Endodermal cell (in vitro differentiated cells): ENCODE measurements around the gene KCNJ3. TPM values are rescaled to one million over a fixed set of nuclear protein-coding genes. Genes with fewer than 3 reads are reported as not detected.

ENCODE experiments used
- DNase-seq: peaks from one replicate; pipeline ENCODE4 v3.0.0-alpha.2; 2017
- H3K27ac ChIP-seq: 2 replicates; pipeline ENCODE4 v1.5.1; 2013; ENCODE audit warnings: mild to moderate bottlenecking, low read depth, low read length, moderate library complexity
- H3K27me3 ChIP-seq: 2 replicates; pipeline ENCODE4 v1.6.1; 2013; ENCODE audit warnings: mild to moderate bottlenecking, low read length, moderate library complexity; ENCODE audit not compliant: insufficient read depth, control insufficient read depth, poor library complexity, severe bottlenecking
- H3K36me3 ChIP-seq: 2 replicates; pipeline ENCODE4 v1.7.0; 2013; ENCODE audit warnings: mild to moderate bottlenecking, low read length, moderate library complexity; ENCODE audit not compliant: control insufficient read depth, insufficient read depth
- H3K4me1 ChIP-seq: one replicate; pipeline ENCODE4 v1.7.0; 2013; ENCODE audit warnings: low read length; ENCODE audit not compliant: control insufficient read depth, insufficient read depth
- H3K4me3 ChIP-seq: 2 replicates; pipeline ENCODE4 v1.5.1; 2013; ENCODE audit warnings: mild to moderate bottlenecking, low read length, moderate library complexity
- H3K9ac ChIP-seq: 2 replicates; pipeline ENCODE4 v1.6.1; 2013; ENCODE audit warnings: mild to moderate bottlenecking, low read length, moderate library complexity; ENCODE audit not compliant: poor library complexity, severe bottlenecking; ENCODE audit errors: extremely low read depth
- H3K9me3 ChIP-seq: 2 replicates; pipeline ENCODE4 v1.6.1; 2013; ENCODE audit warnings: mild to moderate bottlenecking, low read length, moderate library complexity; ENCODE audit not compliant: control insufficient read depth
- H3K27ac Mint-ChIP-seq: 2 replicates; pipeline ENCODE4 v1.8.0; 2020; ENCODE audit warnings: mixed read lengths
- H3K27me3 Mint-ChIP-seq: 2 replicates; pipeline ENCODE4 v1.8.0; 2021; ENCODE audit warnings: mild to moderate bottlenecking, mixed read lengths; ENCODE audit not compliant: insufficient read depth
- H3K36me3 Mint-ChIP-seq: 2 replicates; pipeline ENCODE4 v1.8.0; 2020; ENCODE audit warnings: low read depth, mixed read lengths
- H3K4me1 Mint-ChIP-seq: 2 replicates; pipeline ENCODE4 v1.8.0; 2020; ENCODE audit warnings: mixed read lengths
- H3K4me3 Mint-ChIP-seq: 2 replicates; pipeline ENCODE4 v1.8.0; 2020; ENCODE audit warnings: mild to moderate bottlenecking, moderate library complexity, mixed read lengths
- H3K9me3 Mint-ChIP-seq: 2 replicates; pipeline ENCODE4 v1.8.0; 2020; ENCODE audit warnings: mild to moderate bottlenecking, mixed read lengths
- WGBS, 2 experiments: methylation state at CpG; one replicate each; pipeline versions ENCODE4 v1.1.5 to v1.1.7; 2013; ENCODE audit warnings: missing lambda C conversion rate in 2 of 2, mixed read lengths in 1 of 2; ENCODE audit not compliant: insufficient coverage in 1 of 2, insufficient read length in 1 of 2; 5-methylcytosine and 5-hydroxymethylcytosine counted together
- total RNA-seq, 2 donors: library from RNA; stranded (reverse); fragmentation: NEBNext Ultra II Directional in 1 of 2; extraction: Animal tissue kit (Norgen Biotek cat#: 25700) in 1 of 2; gene quantifications; 2 replicates in 1 of 2; 3 replicates in 1 of 2; pipeline ENCODE4 v1.2.1, GENCODE V29; 2021
- TF ChIP-seq, protein P1 (sequence below): fragments of 200-600 bp; sonication (generic); conservative IDR thresholded peaks from 2 replicates; pipeline ENCODE4 v1.5.0; 2021; ENCODE audit warnings: antibody characterized with exemption, mild to moderate bottlenecking

KCNJ3 gene
- total RNA-seq, 2 donors from 2014 or later: 4.3 to 7.6 TPM

DNA sequence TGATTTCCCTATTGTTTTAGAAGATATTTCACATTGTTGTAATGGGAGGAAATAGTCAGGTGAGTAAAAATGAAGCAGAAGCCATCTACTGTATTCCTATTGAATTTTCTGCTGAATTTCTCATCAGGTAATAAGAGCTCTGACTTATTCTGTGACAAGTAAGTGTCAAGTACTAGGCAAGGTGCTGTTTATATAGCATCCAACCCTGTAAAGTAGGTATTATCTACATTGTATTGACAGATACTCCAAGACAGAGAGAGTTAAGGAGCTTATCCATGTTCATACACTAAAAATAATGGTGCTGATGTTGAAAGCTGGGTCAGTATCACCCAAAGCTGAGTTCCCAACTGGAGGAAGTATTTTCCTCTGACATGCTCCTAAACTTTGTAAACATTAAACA is 106.0 kb downstream of the KCNJ3 start:
- H3K27me3 ChIP-seq: no peaks in the 10 kb centered on the region
- no peak overlapping the region for H3K4me3 ChIP-seq
- TF ChIP-seq, protein P1, sequence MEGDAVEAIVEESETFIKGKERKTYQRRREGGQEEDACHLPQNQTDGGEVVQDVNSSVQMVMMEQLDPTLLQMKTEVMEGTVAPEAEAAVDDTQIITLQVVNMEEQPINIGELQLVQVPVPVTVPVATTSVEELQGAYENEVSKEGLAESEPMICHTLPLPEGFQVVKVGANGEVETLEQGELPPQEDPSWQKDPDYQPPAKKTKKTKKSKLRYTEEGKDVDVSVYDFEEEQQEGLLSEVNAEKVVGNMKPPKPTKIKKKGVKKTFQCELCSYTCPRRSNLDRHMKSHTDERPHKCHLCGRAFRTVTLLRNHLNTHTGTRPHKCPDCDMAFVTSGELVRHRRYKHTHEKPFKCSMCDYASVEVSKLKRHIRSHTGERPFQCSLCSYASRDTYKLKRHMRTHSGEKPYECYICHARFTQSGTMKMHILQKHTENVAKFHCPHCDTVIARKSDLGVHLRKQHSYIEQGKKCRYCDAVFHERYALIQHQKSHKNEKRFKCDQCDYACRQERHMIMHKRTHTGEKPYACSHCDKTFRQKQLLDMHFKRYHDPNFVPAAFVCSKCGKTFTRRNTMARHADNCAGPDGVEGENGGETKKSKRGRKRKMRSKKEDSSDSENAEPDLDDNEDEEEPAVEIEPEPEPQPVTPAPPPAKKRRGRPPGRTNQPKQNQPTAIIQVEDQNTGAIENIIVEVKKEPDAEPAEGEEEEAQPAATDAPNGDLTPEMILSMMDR: no peak
- H3K27ac ChIP-seq: no peak overlapping the region
- no peaks in the 10 kb centered on the region for H3K36me3 ChIP-seq
- no peaks in the 10 kb centered on the region for H3K27me3 Mint-ChIP-seq
- H3K36me3 Mint-ChIP-seq: no peaks in the 10 kb centered on the region
- H3K4me3 Mint-ChIP-seq: no peak overlapping the region
- H3K9me3 Mint-ChIP-seq: no peaks in the 10 kb centered on the region
- no peak overlapping the region for H3K27ac Mint-ChIP-seq
- H3K4me1 Mint-ChIP-seq: peaks cover 6% of the 10 kb centered on the region
- no peaks in the 10 kb centered on the region for H3K9me3 ChIP-seq
- H3K4me1 ChIP-seq: no peaks in the 10 kb centered on the region
- no peak overlapping the region for H3K9ac ChIP-seq
- no peak for DNase-seq

DNA sequence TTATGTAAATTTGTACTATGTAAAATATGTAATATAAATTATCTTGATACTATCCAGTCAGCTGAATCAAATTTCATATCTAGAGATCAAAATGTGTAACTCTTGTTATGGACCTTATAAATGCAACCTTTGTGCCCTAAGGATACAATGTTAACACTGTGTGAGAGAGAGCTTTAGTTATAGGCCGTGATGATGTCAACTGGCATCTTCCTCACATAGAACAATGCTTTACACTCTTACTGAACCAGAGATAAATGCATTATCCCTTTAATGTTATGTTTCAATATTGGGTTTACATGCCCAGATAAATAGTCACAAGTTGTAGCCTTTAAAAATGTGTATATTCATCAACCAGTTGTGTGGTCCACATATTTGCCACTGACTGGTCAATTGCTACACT is 115.1 kb downstream of the KCNJ3 start:
- H3K36me3 ChIP-seq: no peaks in the 10 kb centered on the region
- H3K36me3 Mint-ChIP-seq: no peaks in the 10 kb centered on the region
- no peaks in the 10 kb centered on the region for H3K27me3 ChIP-seq
- H3K9me3 Mint-ChIP-seq: no peaks in the 10 kb centered on the region
- WGBS, 2 experiments: 100% methylated on average over 1 of the region's 1 CpG; no CpG with 5 or more reads in 1 of the 2 experiments
- H3K4me1 Mint-ChIP-seq: peaks cover 6% of the 10 kb centered on the region
- TF ChIP-seq, protein P1: no peak
- no peak overlapping the region for H3K27ac Mint-ChIP-seq
- DNase-seq: no peak
- H3K9ac ChIP-seq: no peak overlapping the region
- no peak overlapping the region for H3K4me3 ChIP-seq
- no peaks in the 10 kb centered on the region for H3K27me3 Mint-ChIP-seq
- H3K27ac ChIP-seq: no peak overlapping the region
- no peaks in the 10 kb centered on the region for H3K4me1 ChIP-seq
- no peak overlapping the region for H3K4me3 Mint-ChIP-seq
- H3K9me3 ChIP-seq: no peaks in the 10 kb centered on the region

DNA sequence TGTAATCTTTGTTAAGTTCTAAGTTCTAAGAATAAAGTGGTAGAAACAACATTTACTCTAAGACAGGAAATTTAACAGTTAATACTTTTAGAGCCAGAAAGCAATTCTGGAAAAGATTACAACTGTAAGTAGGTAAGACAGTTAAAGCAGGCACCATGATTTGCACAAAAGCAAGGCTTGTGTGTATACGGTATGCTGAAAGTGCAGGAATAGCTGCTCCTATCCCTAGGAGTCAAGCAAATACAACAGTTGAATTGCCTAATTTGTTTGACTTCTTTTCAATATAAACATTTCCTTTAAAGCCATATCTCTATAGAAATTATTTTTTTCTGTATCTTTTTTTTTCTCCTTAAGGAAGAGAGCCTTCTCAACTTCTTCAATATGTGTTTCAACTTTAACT is 116.4 kb downstream of the KCNJ3 start:
- no peaks in the 10 kb centered on the region for H3K9me3 Mint-ChIP-seq
- no peak overlapping the region for H3K4me3 ChIP-seq
- H3K27me3 ChIP-seq: no peaks in the 10 kb centered on the region
- H3K36me3 Mint-ChIP-seq: no peaks in the 10 kb centered on the region
- H3K27me3 Mint-ChIP-seq: no peaks in the 10 kb centered on the region
- no peaks in the 10 kb centered on the region for H3K4me1 ChIP-seq
- H3K27ac ChIP-seq: no peak overlapping the region
- H3K9ac ChIP-seq: no peak overlapping the region
- 71 to 100% methylated on average over 1 of the region's 1 CpG for WGBS, 2 experiments
- no peaks in the 10 kb centered on the region for H3K36me3 ChIP-seq
- no peak overlapping the region for H3K4me3 Mint-ChIP-seq
- TF ChIP-seq, protein P1: no peak
- no peaks in the 10 kb centered on the region for H3K9me3 ChIP-seq
- H3K4me1 Mint-ChIP-seq: peaks cover 6% of the 10 kb centered on the region
- H3K27ac Mint-ChIP-seq: no peak overlapping the region
- DNase-seq: no peak
